NCI-H2196 treated with DMSO at 0.1 percent for 48 hours (cell line): ENCODE data around the gene EPN3.

Source experiments
- DNase-seq: peaks from one replicate; lab custom pipeline; 2025; ENCODE audit not compliant: unreplicated experiment; lab: John Stamatoyannopoulos, UW

EPN3 gene

GRCh38 chr17:50508573-50509460 is 23.7 kb upstream of the EPN3 start:
- no peak for DNase-seq

GRCh38 chr17:50511058-50511457 is 21.5 kb upstream of the EPN3 start:
- DNase-seq, result no peak

GRCh38 chr17:50513495-50513894 is 19.0 kb upstream of the EPN3 start:
- no peak for DNase-seq

GRCh38 chr17:50514388-50514787 is 18.1 kb upstream of the EPN3 start:
- DNase-seq, result no peak

GRCh38 chr17:50514936-50515702 is 17.4 kb upstream of the EPN3 start:
- DNase-seq, result no peak

- no peak for DNase-seq
Observed at GRCh38 chr17:50517011-50517410, 15.5 kb upstream of the EPN3 start.

- DNase-seq, result no peak
Observed at GRCh38 chr17:50517504-50518383, 14.8 kb upstream of the EPN3 start.

- DNase-seq, result no peak
Observed at GRCh38 chr17:50518384-50519023, 14.0 kb upstream of the EPN3 start.

GRCh38 chr17:50519141-50519834 is 13.2 kb upstream of the EPN3 start:
- DNase-seq, result no peak

GRCh38 chr17:50520483-50520882 is 12.1 kb upstream of the EPN3 start:
- no peak for DNase-seq

GRCh38 chr17:50521514-50521913 is 11.0 kb upstream of the EPN3 start:
- no peak for DNase-seq

- DNase-seq, result no peak
Observed at GRCh38 chr17:50522766-50523165, 9.8 kb upstream of the EPN3 start.

- DNase-seq, result no peak
Observed at GRCh38 chr17:50523208-50523607, 9.3 kb upstream of the EPN3 start.

- no peak for DNase-seq
Observed at GRCh38 chr17:50524838-50525237, 7.7 kb upstream of the EPN3 start.

GRCh38 chr17:50527155-50527762 is 5.3 kb upstream of the EPN3 start:
- DNase-seq, result no peak

- no peak for DNase-seq
Observed at GRCh38 chr17:50527949-50528474, 4.5 kb upstream of the EPN3 start.

GRCh38 chr17:50529849-50530248 is 2.7 kb upstream of the EPN3 start:
- DNase-seq, result no peak

GRCh38 chr17:50531428-50532025 is 1.0 kb upstream of the EPN3 start:
- no peak for DNase-seq

- no peak for DNase-seq
Observed at GRCh38 chr17:50533185-50533584, 650 bp downstream of the EPN3 start.
